Colonic mucosa (tissue), 4 donors: Measurements from ENCODE around the gene EPHA2. TPM values are rescaled to one million over a fixed set of nuclear protein-coding genes. Genes with fewer than 3 reads are reported as not detected.

Experiments used
- DNase-seq: peaks from one replicate; pipeline ENCODE4 v3.0.0-alpha.2; 2020
- H3K27ac ChIP-seq: fragments of 200-600 bp; one replicate; pipeline ENCODE4 v1.8.0; 2021
- H3K27me3 ChIP-seq: fragments of 200-600 bp; one replicate; pipeline ENCODE4 v1.8.0; 2021
- H3K36me3 ChIP-seq: fragments of 200-600 bp; one replicate; pipeline ENCODE4 v1.8.0; 2021
- H3K4me1 ChIP-seq: fragments of 200-600 bp; one replicate; pipeline ENCODE4 v1.8.0; 2021; ENCODE audit warnings: mild to moderate bottlenecking
- H3K4me3 ChIP-seq: fragments of 200-600 bp; one replicate; pipeline ENCODE4 v1.8.0; 2021
- H3K9ac ChIP-seq, 2 donors: one replicate each; pipeline ENCODE4 v1.7.0; 2013; ENCODE audit warnings: control low read depth in 2 of 2, low read depth in 2 of 2, low read length in 2 of 2
- H3K9me3 ChIP-seq: fragments of 200-600 bp; one replicate; pipeline ENCODE4 v1.8.0; 2021
- CTCF ChIP-seq: fragments of 200-600 bp; IDR thresholded peaks from one replicate; pipeline ENCODE4 v1.8.0; 2022; ENCODE audit warnings: antibody characterized with exemption, mild to moderate bottlenecking
- intact Hi-C: fragments of 100-400 bp; cut with DNase I; formaldehyde crosslinking; loops from one replicate; pipeline ENCODE4 v1.14.1; 2022
- total RNA-seq, 2 donors: library from RNA; stranded (reverse); fragmentation: NEBNext Ultra II Directional in 1 of 2; extraction: Animal tissue kit (Norgen Biotek cat#: 25700) in 1 of 2; gene quantifications; one replicate each; pipeline ENCODE4 v1.2.1, GENCODE V29; 2021
- donor health status: healthy.
- donor health status: DM: no; HTN: no; CAD: no.
- donor health status: DM: no; HTN: no; CAD: no.

Gene EPHA2
- total RNA-seq, 2 donors from 2014 or later = 15.7 to 40.8 TPM

- no peak overlapping the region for H3K27ac ChIP-seq
- H3K36me3 ChIP-seq = peaks cover 6% of the 10 kb centered on the region
Observed at GRCh38 chr1:16151995-16152384, 3.9 kb downstream of the EPHA2 start.

GRCh38 chr1:16151196-16151994, 4.5 kb downstream of the EPHA2 start:
- Histone ChIP-seq H3K9ac (peak overlapping the region in 1 of 2 donors; percentile 8), H3K9me3 (no peaks in the 10 kb centered on the region), H3K36me3 (peaks cover 6% of the 10 kb centered on the region), H3K27me3 (no peaks in the 10 kb centered on the region), H3K4me1 (peaks cover 10% of the 10 kb centered on the region), H3K27ac (no peak overlapping the region), H3K4me3 (no peak overlapping the region)
- no peak for TF ChIP-seq CTCF
- intact Hi-C loops = no loop called here
- no peak for DNase-seq

More at GRCh38 chr1:16151995-16152384, 3.9 kb downstream of the EPHA2 start:
- DNase-seq = no peak
- Histone ChIP-seq H3K4me1 (peaks cover 12% of the 10 kb centered on the region), H3K27me3 (no peaks in the 10 kb centered on the region), H3K9ac (peak overlapping the region in 1 of 2 donors; percentile 8), H3K4me3 (no peak overlapping the region), H3K9me3 (no peaks in the 10 kb centered on the region)
- TF ChIP-seq CTCF = no peak
- intact Hi-C loops = no loop called here

GRCh38 chr1:16150508-16150907, 5.4 kb downstream of the EPHA2 start:
- no peak for DNase-seq
- H3K9ac ChIP-seq = no peak overlapping the region
- no peak overlapping the region for H3K4me3 ChIP-seq
- intact Hi-C loops = no loop called here
- H3K27ac ChIP-seq = no peak overlapping the region
- no peaks in the 10 kb centered on the region for H3K27me3 ChIP-seq
- H3K9me3 ChIP-seq = no peaks in the 10 kb centered on the region
- H3K36me3 ChIP-seq = peaks cover 6% of the 10 kb centered on the region
- peaks cover 6% of the 10 kb centered on the region for H3K4me1 ChIP-seq
- TF ChIP-seq CTCF = no peak

GRCh38 chr1:16149702-16150488, 6.0 kb downstream of the EPHA2 start:
- Histone ChIP-seq H3K4me1 (peaks cover 12% of the 10 kb centered on the region), H3K27ac (no peak overlapping the region), H3K36me3 (peaks cover 6% of the 10 kb centered on the region), H3K9me3 (no peaks in the 10 kb centered on the region), H3K4me3 (no peak overlapping the region), H3K9ac (no peak overlapping the region), H3K27me3 (no peaks in the 10 kb centered on the region)
- DNase-seq = no peak
- intact Hi-C loops = no loop called here
- TF ChIP-seq CTCF = no peak

- no peak overlapping the region for H3K4me3 ChIP-seq
- no peak for DNase-seq
- no peak overlapping the region for H3K27ac ChIP-seq
- H3K36me3 ChIP-seq = peaks cover 6% of the 10 kb centered on the region
- H3K27me3 ChIP-seq = no peaks in the 10 kb centered on the region
- peaks cover 20% of the 10 kb centered on the region for H3K4me1 ChIP-seq
- no peaks in the 10 kb centered on the region for H3K9me3 ChIP-seq
- TF ChIP-seq CTCF = no peak
- intact Hi-C loops = no loop called here
- no peak overlapping the region for H3K9ac ChIP-seq
Observed at GRCh38 chr1:16149146-16149545, 6.7 kb downstream of the EPHA2 start.
